Dermis blood vessel endothelial cell (primary cell): ENCODE measurements around the gene HHAT. TPM values are rescaled to one million over a fixed set of nuclear protein-coding genes. Genes with fewer than 3 reads are reported as not detected.
"Not testable (repeated sequence)": the region's sequence is repeated elsewhere in the genome, so short reads cannot be mapped to it uniquely, and the experiment has no call there.

Experiments
- DNase-seq: peaks from one replicate; pipeline ENCODE4 v3.0.0; 2010
- total RNA-seq: library from RNA; depleted of rRNA; stranded (reverse); fragments of >200 nt; gene quantifications from 2 replicates; pipeline ENCODE4 v1.2.3, GENCODE V29; 2014

Gene HHAT
- total RNA-seq, 1 donor from 2014 or later: 4.8 TPM

DNA sequence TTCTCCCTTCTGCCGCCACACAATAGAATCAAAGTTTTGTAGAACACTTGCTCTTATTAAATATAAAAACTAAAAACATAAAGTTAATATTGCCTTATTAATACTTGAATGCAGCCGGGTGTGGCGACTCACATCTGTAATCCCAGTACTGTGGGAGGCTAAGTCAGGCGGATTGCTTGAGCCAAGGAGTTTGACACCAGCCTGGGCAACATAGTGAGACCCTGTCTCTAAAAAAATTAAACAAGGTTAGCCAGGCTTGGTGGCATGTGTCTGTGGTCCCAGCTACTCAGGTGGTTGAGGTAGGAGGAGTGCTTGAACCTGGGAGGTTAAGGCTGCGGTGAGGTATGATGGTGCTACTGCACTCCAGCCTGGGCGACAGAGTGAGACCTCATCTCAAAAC, 13.2 kb upstream of the HHAT start:
- DNase-seq: no peak

GRCh38 chr1:210321131-210321530, 7.6 kb upstream of the HHAT start:
- no peak for DNase-seq

DNA sequence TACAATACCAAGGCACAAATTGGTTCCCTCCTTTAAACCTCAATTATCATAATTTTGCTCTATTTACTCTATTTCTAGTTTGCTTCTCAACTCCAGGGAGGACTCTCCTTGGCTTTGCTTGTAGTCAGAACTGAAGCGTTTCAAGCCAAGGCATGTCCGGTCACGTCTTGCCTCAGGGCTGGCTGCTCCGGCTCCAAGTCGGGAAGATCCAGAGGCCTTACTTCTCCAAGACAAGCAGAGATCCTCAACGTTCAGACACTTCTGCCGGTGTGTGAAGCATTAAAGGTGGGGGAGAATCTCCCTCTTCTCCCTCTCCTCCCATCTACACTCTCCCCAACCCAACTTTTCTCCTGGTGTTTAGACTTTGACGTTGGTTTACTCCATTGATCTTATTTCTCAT, 7.2 kb upstream of the HHAT start:
- DNase-seq: no peak

- no peak for DNase-seq
These were observed 4.7 kb upstream of the HHAT start for GRCh38 chr1:210323957-210324356.

GRCh38 chr1:210325026-210325670, 3.6 kb upstream of the HHAT start:
- no peak for DNase-seq

DNA sequence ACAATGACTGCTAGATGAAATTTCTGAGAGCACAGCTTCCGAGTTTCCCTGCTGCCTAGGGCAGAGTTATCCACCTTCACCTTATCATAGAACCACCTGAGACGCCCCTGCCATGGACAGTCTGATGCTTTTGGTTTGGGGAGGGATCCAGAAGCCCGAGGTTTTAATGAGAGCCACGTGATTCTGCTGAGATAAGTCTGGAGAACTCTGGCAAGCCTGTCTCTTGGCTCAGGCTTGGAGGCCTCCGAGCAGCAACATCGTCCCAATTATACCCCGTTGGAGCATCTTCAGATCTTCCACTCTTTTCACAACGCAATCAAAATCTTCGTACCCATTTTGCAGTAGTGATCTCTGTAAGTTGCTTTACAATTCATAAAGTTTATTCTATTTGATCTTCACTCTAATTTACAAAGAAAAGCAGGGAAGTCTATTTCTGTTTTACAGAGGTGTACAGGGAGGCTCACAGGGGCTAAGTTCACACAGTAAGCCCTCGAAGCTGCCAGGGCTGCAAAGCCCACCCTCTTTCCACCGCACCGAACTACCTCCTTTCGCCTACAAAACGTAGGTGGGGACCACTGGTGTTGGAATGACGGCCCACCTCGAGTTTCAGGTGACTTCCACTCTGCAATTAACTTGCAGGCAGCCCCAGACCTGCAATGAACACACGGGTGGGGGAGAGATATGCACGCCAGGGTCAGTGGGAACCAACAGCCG, 513 bp upstream of the HHAT start:
- DNase-seq: no peak

DNA sequence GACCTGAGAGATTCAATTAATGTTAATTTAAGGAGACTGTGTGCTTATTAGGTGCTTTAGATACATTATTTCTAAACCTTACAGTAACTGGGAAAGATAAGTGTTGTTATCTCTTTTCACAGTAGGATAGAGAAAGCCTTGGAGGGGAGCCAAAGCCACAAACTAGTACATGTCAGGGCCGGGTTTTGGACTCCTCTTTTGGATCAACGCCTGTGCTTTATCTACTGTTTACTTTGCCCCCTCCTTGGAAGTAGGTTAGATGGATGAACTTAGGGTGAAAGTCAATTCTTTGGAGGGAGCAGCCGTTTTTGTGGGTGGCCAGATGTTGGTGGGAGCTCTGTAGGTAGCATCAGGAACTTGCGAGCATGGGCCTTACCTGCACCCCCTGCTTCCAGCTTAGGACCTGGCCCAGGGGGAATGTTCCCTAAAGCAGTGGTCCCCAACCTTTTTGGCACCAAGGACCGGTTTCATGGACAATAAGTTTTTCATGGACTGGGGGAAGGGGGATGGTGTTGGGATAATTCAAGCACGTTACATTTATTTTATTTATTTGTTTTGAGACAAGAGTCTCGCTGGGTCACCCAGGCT, 1.7 kb downstream of the HHAT start:
- no peak for DNase-seq

- DNase-seq: no peak
These were observed 3.5 kb downstream of the HHAT start for GRCh38 chr1:210332233-210332632.

- DNase-seq: no peak
These were observed 4.2 kb downstream of the HHAT start for GRCh38 chr1:210332719-210333398.

GRCh38 chr1:210335001-210335400, 6.3 kb downstream of the HHAT start:
- DNase-seq: no peak

DNA sequence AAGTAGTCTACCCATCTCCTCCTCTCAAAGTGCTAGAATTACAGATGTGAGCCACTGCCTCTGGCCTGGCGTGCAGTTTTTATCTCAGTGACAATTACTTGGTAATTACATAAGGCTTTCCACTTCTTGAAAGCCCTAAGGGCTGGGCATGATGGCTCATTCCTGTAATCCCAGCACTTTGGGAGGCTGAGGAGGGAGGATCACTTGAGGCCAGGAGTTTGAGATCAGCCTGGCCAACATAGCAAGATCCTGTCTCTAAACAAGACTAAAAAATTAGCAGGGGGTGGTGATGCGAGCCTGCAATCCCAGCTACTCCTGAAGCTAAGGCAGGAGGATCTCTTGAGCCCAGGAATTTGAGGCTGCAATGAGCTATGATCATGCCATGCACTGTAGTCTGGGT, 7.7 kb downstream of the HHAT start:
- DNase-seq: no peak

DNA sequence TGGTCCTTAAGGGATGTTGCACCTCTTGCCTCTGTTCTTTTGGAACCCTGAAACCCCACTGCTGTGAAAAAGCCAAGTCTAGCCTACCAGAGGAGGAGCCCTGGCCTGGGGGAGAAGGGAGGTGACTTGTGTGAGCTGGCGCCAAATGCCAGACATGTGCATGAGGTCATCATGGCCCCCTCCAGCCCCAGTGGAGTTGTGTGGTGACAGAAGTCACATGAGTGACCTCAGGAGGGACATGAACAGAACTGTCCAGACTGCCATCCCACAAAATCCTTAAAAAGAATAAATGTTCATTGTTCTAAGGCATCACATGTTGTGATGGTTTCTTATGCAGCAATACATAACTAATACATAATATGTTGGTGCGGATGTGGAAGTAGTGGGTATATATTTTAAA, 10.8 kb downstream of the HHAT start:
- DNase-seq: no peak

- no peak for DNase-seq
These were observed 11.6 kb downstream of the HHAT start for GRCh38 chr1:210340311-210340710.

- DNase-seq: no peak
These were observed 12.1 kb downstream of the HHAT start for GRCh38 chr1:210340841-210341240.

GRCh38 chr1:210342986-210343780, 14.5 kb downstream of the HHAT start:
- DNase-seq: no peak

GRCh38 chr1:210344706-210345105, 16.0 kb downstream of the HHAT start:
- DNase-seq: no peak

DNA sequence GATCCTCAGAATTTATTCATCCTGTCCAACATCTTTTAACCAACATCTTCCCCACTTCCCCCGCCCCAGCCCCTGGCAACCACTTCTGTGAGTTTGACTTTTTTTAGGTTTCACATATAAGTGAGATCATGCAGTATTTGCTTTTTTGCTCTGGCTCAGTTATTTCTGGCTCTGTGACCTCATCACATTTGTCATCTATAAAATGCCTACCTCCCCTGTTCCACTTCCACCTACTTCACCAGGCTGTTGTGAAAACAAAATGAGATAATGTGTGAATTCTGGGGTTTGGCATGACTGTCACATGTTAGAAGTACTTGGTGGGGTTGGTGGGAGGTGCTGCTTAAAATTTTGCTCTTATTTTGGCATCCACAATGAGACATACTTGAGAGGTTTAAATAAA, 18.4 kb downstream of the HHAT start:
- DNase-seq: no peak

- no peak for DNase-seq
These were observed 22.8 kb downstream of the HHAT start for GRCh38 chr1:210351496-210351895.

DNA sequence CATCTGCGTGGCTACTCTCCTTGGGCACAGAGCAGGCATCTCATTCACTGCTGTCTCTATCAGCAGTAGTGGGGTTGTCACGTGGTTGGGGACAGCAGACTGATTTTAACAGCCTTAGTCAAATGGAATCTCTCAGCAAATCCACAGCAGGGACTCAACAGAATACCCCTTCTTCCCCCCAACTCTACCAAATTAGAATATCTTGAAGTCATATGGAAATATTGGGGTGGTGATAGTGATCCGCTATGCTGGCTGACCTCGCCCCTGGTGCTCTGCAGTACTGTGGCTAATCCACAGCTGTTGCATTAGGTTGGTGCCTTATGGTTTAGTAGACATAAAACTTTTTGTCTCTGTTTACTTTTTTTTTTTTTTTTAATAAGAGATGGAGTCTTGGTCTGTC, 23.9 kb downstream of the HHAT start:
- no peak for DNase-seq

DNA sequence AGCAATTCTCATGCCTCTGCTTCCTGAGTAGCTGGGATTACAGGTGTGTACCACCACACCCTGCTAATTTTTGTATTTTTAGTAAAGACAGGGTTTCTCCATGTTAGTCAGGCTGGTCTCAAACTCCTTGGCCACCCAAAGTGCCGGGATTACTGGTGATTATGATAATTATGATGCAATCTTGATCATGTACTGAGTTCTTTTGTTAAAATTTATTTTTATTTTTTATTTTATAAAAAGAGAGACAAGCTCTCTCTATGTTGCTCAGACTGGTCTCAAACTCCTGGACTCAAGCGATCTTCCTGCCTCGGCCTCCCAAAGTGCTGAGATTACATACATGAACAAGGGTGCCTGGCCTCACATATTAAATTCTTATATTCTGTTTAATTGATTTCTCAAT, 25.6 kb downstream of the HHAT start:
- DNase-seq: not testable (repeated sequence)

DNA sequence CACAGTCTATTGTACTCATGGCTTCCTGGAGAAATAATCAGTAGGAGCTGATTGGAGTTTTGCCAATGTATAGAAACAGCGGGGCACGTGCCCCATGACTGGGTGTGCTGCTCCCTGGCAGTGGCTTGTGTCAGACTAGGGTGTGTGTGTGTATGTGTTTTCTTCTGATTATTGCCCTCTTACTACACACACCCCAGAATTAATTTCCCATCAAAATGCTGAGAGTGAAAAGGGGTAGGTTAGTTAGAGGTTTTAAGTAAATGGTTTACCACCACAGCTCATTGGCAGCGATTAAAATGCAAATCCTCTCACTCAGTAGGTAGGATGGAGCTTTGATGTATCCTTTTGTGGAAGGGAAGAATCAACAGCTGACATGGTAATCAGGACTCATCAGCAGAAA, 29.9 kb downstream of the HHAT start:
- peak; percentile 40 for DNase-seq

DNA sequence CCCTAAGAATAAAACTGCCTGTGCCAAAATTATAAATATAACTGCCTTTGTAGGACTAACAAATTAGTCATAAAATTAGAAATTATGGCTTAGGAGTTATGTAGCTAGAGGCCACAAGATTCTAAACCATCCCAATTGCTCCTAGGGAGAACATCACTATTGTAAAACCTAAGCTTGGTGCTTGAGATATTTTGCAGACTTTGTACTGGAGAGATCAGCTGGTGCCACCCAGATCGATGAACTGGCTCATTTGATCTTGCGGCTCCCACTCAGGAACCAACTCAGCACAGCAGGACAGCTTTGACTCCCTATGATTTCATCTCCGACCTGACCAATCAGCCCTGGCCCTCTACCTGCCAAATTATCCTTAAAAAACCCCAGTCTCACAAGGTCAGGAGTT, 30.6 kb downstream of the HHAT start:
- no peak for DNase-seq
